A673 (cell line): ENCODE measurements around the gene RPAP3.

ENCODE experiments used
- EZH2 ChIP-seq: fragments of 200-600 bp; sonication (generic); IDR thresholded peaks from 2 replicates; pipeline ENCODE4 v1.6.1; 2017; ENCODE audit warnings: borderline replicate concordance, low read depth, mild to moderate bottlenecking, mixed read lengths, antibody characterized with exemption, low read length; ENCODE audit not compliant: poor library complexity, severe bottlenecking
- TF ChIP-seq, protein P1 (sequence below): fragments of 300-800, 200-600 bp; sonication (generic); conservative IDR thresholded peaks from 2 replicates; pipeline ENCODE4 v1.5.1; 2017; ENCODE audit warnings: low read depth, mild to moderate bottlenecking, antibody characterized with exemption, low read length, moderate library complexity, mixed read lengths

DNA sequence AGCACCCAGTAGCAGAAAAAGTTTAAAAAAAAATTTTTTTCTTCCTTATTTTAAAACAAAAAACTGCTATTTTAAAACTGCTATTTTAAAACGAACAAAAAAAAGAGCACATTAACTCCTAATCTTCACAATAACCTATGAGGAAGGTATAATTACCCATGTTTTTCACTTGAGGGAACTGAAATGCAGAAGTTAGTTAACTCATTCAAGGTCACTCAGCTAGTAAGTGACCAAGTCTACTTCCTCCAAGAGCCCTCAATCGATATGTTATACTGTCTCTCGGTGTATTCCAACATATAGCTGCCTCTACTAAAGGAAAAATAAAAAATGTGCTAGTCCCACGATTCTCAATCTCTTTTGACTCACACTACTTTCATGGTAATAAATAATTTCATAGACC lies 7.8 kb downstream of the RPAP3 start:
- no peak for TF ChIP-seq EZH2
- TF ChIP-seq, protein P1, sequence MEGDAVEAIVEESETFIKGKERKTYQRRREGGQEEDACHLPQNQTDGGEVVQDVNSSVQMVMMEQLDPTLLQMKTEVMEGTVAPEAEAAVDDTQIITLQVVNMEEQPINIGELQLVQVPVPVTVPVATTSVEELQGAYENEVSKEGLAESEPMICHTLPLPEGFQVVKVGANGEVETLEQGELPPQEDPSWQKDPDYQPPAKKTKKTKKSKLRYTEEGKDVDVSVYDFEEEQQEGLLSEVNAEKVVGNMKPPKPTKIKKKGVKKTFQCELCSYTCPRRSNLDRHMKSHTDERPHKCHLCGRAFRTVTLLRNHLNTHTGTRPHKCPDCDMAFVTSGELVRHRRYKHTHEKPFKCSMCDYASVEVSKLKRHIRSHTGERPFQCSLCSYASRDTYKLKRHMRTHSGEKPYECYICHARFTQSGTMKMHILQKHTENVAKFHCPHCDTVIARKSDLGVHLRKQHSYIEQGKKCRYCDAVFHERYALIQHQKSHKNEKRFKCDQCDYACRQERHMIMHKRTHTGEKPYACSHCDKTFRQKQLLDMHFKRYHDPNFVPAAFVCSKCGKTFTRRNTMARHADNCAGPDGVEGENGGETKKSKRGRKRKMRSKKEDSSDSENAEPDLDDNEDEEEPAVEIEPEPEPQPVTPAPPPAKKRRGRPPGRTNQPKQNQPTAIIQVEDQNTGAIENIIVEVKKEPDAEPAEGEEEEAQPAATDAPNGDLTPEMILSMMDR, result no peak
